GM12875 (cell line): ENCODE data around the gene NFIA.
A peak's percentile ranks its signal among the peaks of the same experiment; 100 is the strongest.

Source experiments
- H3K4me3 ChIP-seq: one replicate; pipeline ENCODE4 v1.5.1; 2011; ENCODE audit warnings: low read depth, low read length, control low read depth
- TF ChIP-seq, protein P1 (sequence below): IDR thresholded peaks from 2 replicates; pipeline ENCODE4 v1.5.1; 2011; ENCODE audit warnings: low read depth, mild to moderate bottlenecking, control low read depth, inconsistent platforms, low read length, moderate library complexity, borderline replicate concordance; ENCODE audit not compliant: insufficient read depth

The NFIA gene

DNA sequence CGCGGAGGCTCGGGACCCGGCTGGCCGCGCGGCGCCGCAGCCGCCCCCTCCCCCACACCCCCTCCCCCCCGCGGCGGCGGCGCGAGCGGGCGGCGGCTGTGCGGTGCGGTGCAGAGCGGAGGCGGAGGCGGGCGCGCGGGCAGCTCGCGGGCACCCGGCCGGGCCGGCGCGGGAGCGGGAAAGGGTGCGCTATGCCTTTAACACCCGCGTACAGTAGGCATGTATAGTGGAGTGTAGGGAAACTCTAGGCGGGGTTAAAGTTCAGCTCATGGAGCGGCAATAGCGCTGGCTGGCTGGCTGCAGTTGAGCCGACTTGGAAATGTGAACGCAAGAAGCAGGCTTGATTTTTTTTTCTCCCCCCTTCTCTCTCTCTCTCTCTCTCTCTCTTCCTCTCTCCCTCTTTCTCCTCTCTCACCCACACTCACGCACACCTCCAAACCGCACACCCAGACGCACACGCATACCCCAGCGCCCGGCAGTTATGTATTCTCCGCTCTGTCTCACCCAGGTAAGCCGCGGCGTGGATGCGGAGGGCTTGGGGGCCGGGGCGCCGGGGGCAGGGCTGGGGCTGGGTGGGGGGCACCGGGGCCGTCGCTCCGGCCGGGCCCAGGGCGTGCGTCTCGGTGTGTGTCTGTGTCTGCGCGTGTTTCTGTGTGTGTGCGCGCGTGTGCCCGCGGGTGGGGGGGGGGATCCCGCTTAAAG lies at the start of gene NFIA:
Gene NFIA (plus strand): TSS at position 251 of the 702 bp plus-strand sequence.
- TF ChIP-seq, protein P1, sequence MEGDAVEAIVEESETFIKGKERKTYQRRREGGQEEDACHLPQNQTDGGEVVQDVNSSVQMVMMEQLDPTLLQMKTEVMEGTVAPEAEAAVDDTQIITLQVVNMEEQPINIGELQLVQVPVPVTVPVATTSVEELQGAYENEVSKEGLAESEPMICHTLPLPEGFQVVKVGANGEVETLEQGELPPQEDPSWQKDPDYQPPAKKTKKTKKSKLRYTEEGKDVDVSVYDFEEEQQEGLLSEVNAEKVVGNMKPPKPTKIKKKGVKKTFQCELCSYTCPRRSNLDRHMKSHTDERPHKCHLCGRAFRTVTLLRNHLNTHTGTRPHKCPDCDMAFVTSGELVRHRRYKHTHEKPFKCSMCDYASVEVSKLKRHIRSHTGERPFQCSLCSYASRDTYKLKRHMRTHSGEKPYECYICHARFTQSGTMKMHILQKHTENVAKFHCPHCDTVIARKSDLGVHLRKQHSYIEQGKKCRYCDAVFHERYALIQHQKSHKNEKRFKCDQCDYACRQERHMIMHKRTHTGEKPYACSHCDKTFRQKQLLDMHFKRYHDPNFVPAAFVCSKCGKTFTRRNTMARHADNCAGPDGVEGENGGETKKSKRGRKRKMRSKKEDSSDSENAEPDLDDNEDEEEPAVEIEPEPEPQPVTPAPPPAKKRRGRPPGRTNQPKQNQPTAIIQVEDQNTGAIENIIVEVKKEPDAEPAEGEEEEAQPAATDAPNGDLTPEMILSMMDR = no peak

DNA sequence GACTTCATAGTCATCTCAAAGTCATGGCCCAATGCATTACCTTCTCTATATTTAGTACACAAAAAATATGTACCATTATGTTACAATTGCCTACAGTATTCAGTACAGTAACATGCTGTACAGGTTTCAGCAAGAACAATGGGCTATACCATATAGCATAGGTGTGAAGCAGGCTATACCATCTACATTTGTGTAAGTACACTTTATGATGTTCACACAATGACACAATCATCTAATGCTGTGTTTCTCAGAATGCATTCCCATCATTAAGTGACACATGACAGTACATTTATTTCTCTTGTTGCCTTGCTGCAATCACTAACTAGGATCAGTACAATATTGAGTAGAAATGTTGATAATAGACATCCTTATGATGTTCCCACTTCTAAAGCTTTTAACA lies 46.5 kb upstream of the NFIA start:
- H3K4me3 ChIP-seq = no peak overlapping the region
- TF ChIP-seq, protein P1 = no peak

More for the DNA sequence above, at the start of gene NFIA:
- no peak within 1 kb of the TSS for H3K4me3 ChIP-seq

- TF ChIP-seq, protein P1 = no peak
- H3K4me3 ChIP-seq = no peak overlapping the region
Observed at GRCh38 chr1:61042466-61043009, 39.8 kb upstream of the NFIA start.

DNA sequence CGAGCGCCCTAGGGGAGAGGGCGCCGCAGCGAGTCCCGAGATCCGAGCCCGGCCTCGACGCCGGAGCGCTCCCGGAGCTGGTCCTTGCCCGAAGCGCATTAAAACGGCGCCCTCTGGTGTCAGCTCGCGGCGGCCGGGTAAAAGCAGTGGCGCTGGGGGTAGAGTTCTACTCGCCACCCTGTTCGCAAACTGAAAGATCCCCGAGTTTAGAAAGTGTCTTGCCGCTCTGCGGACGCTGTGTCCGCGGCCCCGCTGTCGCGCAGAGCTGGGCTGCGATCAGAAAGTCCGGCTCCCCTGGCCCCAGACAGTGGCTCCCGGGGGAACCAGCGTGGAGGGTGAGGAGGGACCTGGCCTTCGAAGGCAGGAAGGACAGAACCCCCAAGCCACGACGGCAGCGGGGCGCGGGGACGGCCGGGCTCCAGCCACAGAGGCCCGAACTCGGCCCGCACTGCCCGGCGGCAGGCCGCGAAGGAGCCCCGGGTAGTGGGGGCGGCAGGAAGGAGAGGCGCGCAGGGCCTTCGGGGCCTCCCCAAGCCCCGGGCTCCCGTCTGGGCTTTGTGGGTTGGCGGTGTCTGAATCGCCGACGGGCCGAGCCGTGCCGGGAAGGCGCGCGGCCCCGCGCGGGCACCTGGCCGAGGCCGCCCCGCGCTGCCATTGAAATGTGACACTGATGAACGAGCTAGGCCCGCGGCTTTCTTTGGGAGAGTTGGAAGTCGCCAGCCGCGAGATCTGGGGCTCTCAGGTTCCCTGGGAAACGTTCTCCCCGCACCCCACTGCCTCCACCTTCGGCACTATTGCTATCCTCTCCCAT lies 39.1 kb upstream of the NFIA start:
- TF ChIP-seq, protein P1 = peak; percentile 67
- no peak overlapping the region for H3K4me3 ChIP-seq

DNA sequence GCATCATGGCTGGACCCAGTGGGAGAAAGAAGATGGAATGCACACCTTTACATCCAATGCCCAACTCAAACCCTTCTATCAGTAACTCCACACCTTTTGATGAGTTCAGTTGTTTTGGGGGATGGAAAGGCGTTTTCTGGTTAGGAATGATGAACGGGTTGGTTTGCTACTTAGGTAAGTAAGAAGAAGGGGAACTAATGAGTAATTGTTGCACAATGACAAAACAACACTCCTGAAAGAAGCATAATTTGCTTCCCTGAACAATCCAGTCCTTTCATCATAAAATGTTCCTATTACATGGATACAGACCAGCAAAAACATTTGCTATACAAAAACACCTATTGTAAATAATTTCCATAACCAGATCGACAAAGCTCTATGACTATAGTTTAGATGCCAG lies 35.9 kb upstream of the NFIA start:
- no peak overlapping the region for H3K4me3 ChIP-seq
- TF ChIP-seq, protein P1 = no peak

DNA sequence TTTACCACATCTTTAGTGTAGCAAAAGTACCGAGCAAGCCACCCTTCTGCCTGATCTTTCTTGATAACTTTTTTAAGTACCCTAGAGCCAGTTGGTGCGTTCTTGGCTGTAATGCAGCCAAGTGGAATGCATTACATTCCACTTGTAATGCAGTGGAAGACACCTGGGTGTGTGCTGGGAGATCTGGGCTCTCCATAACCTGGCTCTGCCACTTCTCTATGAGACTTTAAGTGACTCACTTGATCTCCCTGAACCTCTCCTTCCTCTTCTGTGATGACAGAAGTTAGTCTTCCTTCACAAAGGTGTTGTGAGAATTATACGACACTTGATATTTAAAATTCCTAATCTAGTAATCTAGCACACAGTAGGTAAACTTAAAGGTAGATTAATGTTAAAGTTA lies 35.3 kb upstream of the NFIA start:
- H3K4me3 ChIP-seq = no peak overlapping the region
- TF ChIP-seq, protein P1 = no peak
